ENCODE data around the gene ADIG. TPM values are rescaled to one million over a fixed set of nuclear protein-coding genes. Genes with fewer than 3 reads are reported as not detected.

The ADIG gene
- not detected for total RNA-seq (ENCODE audit: unreplicated experiment)
- long read RNA-seq, result 0 reads

GRCh38 chr20:38581013-38581412 is at the start of gene ADIG:
TSS of gene ADIG (plus strand) at chr20:38581197. CDS start at chr20:38581251, 54 bp downstream.
- no peaks in the 10 kb centered on the region for H3K27me3 Mint-ChIP-seq (ENCODE audit: unreplicated experiment)
- TF ChIP-seq CTCF (IDR thresholded peaks at IDR 0.05; ENCODE audit: partially characterized antibody, unreplicated experiment), result no peak
- H3K36me3 Mint-ChIP-seq (ENCODE audit: unreplicated experiment), result no peaks in the 10 kb centered on the region
- H3K4me3 Mint-ChIP-seq (ENCODE audit: unreplicated experiment), result no peak within 1 kb of the TSS
- H3K4me1 Mint-ChIP-seq (ENCODE audit: low read depth, unreplicated experiment), result peaks cover 17% of the 10 kb centered on the region
- no peak for DNase-seq
- H3K27ac Mint-ChIP-seq (ENCODE audit: unreplicated experiment), result no peak within 1 kb of the TSS
- H3K9me3 Mint-ChIP-seq (ENCODE audit: unreplicated experiment), result peaks cover 2% of the 10 kb centered on the region

DNA sequence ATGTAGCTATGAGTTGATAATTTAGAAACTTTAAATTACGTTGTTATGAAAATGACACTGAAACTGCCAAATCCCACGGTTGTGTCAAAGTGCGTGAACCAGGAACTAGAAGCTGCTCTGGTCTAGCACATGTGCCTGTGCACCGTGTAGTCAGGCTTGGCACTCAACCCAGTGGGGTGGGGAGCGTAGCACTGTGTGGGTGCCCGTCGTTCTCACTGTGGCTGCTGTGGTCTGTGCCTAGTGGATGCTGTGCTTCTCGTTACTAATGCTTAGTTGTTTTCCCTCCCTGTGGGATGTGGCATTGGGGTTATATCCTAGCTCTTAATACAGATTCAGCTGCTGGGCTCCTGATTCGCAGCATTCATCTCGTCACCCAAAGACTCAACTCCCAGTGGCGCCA is 46.2 kb upstream of the ADIG start:
- H3K4me1 Mint-ChIP-seq (ENCODE audit: low read depth, unreplicated experiment), result no peaks in the 10 kb centered on the region
- H3K9me3 Mint-ChIP-seq (ENCODE audit: unreplicated experiment), result no peaks in the 10 kb centered on the region
- no peak overlapping the region for H3K4me3 Mint-ChIP-seq (ENCODE audit: unreplicated experiment)
- H3K36me3 Mint-ChIP-seq (ENCODE audit: unreplicated experiment), result no peaks in the 10 kb centered on the region
- H3K27ac Mint-ChIP-seq (ENCODE audit: unreplicated experiment), result peak overlapping the region; percentile 26
- H3K27me3 Mint-ChIP-seq (ENCODE audit: unreplicated experiment), result no peaks in the 10 kb centered on the region
- DNase-seq, result no peak
- TF ChIP-seq CTCF (IDR thresholded peaks at IDR 0.05; ENCODE audit: partially characterized antibody, unreplicated experiment), result no peak

GRCh38 chr20:38536310-38536709 is 44.7 kb upstream of the ADIG start:
- no peak overlapping the region for H3K4me3 Mint-ChIP-seq (ENCODE audit: unreplicated experiment)
- no peak for DNase-seq
- no peaks in the 10 kb centered on the region for H3K36me3 Mint-ChIP-seq (ENCODE audit: unreplicated experiment)

GRCh38 chr20:38537176-38537575 is 43.8 kb upstream of the ADIG start:
- H3K27me3 Mint-ChIP-seq (ENCODE audit: unreplicated experiment), result no peaks in the 10 kb centered on the region
- no peak for DNase-seq
- H3K4me3 Mint-ChIP-seq (ENCODE audit: unreplicated experiment), result no peak overlapping the region
- H3K9me3 Mint-ChIP-seq (ENCODE audit: unreplicated experiment), result no peaks in the 10 kb centered on the region
- no peaks in the 10 kb centered on the region for H3K36me3 Mint-ChIP-seq (ENCODE audit: unreplicated experiment)
- no peaks in the 10 kb centered on the region for H3K4me1 Mint-ChIP-seq (ENCODE audit: low read depth, unreplicated experiment)
- H3K27ac Mint-ChIP-seq (ENCODE audit: unreplicated experiment), result no peak overlapping the region
- TF ChIP-seq CTCF (IDR thresholded peaks at IDR 0.05; ENCODE audit: partially characterized antibody, unreplicated experiment), result no peak

More at GRCh38 chr20:38536310-38536709, 44.7 kb upstream of the ADIG start:
- Mint-ChIP-seq H3K4me1 (ENCODE audit: low read depth, unreplicated experiment) (no peaks in the 10 kb centered on the region), H3K27me3 (ENCODE audit: unreplicated experiment) (no peaks in the 10 kb centered on the region), H3K27ac (ENCODE audit: unreplicated experiment) (no peak overlapping the region), H3K9me3 (ENCODE audit: unreplicated experiment) (no peaks in the 10 kb centered on the region)
- TF ChIP-seq CTCF (IDR thresholded peaks at IDR 0.05; ENCODE audit: partially characterized antibody, unreplicated experiment), result no peak

DNA sequence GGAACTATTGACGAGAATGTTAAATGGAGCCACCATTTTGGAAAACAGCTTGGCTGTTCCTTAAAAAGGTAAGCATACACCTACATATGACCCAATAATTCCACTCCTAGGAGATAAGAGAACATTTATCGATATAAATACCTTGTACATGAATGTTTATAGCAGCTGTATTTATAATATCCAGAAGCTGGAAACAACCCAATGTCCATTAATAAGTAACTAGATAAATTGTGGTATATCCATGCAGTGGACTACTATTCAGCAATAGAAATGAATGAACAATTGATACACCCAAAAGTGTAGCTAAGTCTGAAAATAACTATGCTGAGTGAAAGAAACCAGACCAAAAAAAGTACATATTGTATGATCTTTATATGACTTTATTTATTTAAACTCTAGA is 42.2 kb upstream of the ADIG start:
- no peak for TF ChIP-seq CTCF (IDR thresholded peaks at IDR 0.05; ENCODE audit: partially characterized antibody, unreplicated experiment)
- no peak for DNase-seq
- no peaks in the 10 kb centered on the region for H3K36me3 Mint-ChIP-seq (ENCODE audit: unreplicated experiment)
- H3K4me3 Mint-ChIP-seq (ENCODE audit: unreplicated experiment), result no peak overlapping the region
- no peak overlapping the region for H3K27ac Mint-ChIP-seq (ENCODE audit: unreplicated experiment)
- no peaks in the 10 kb centered on the region for H3K9me3 Mint-ChIP-seq (ENCODE audit: unreplicated experiment)
- no peaks in the 10 kb centered on the region for H3K27me3 Mint-ChIP-seq (ENCODE audit: unreplicated experiment)
- H3K4me1 Mint-ChIP-seq (ENCODE audit: low read depth, unreplicated experiment), result no peaks in the 10 kb centered on the region
